Mucosa of descending colon (tissue), 3 donors: ENCODE measurements around the gene CACNA1C. TPM values are rescaled to one million over a fixed set of nuclear protein-coding genes. Genes with fewer than 3 reads are reported as not detected.

Experiments used
- ATAC-seq: fragments of 200-7000 bp; cut with Tn5 transposase; one replicate; pipeline ENCODE4 v1.9.1; 2020; ENCODE audit warnings: mild to moderate bottlenecking, moderate library complexity
- DNase-seq, 3 donors: peaks; one replicate each; pipeline ENCODE4 v3.0.0-alpha.2; 2020
- H3K36me3 ChIP-seq: fragments of 200-600 bp; one replicate; pipeline ENCODE4 v1.8.0; 2021; ENCODE audit warnings: low read depth, mild to moderate bottlenecking
- H3K4me1 ChIP-seq: fragments of 200-600 bp; one replicate; pipeline ENCODE4 v1.8.0; 2021; ENCODE audit warnings: low read depth, mild to moderate bottlenecking
- H3K4me3 ChIP-seq: fragments of 200-600 bp; one replicate; pipeline ENCODE4 v1.8.0; 2021; ENCODE audit warnings: mild to moderate bottlenecking
- H3K9me3 ChIP-seq: fragments of 200-600 bp; one replicate; pipeline ENCODE4 v1.8.0; 2021; ENCODE audit warnings: mild to moderate bottlenecking
- intact Hi-C, 2 donors: fragments of 100-400 bp; cut with DNase I in 1 of 2; cut with micrococcal nuclease in 1 of 2; formaldehyde crosslinking; loops; one replicate each; pipeline versions ENCODE4 v1.11.0 to v1.11.1; 2022; cut with DNase I, micrococcal nuclease
- total RNA-seq, 3 donors: library from RNA; stranded (reverse); fragmentation: NEBNext Ultra II Directional in 2 of 3; extraction: Animal tissue kit (Norgen Biotek cat#: 25700) in 2 of 3; gene quantifications; one replicate each; pipeline versions ENCODE4 v1.2.1 to v1.2.4, GENCODE V29; 2021 to 2023
- TF ChIP-seq, protein P1 (sequence below): fragments of 200-600 bp; IDR thresholded peaks from one replicate; pipeline ENCODE4 v1.8.0; 2022; ENCODE audit warnings: antibody characterized with exemption, mild to moderate bottlenecking
- donor health status: DM: no; HTN: no; CAD: no; lungs with moderate emphysema.
- donor health status: DM: no; HTN: no; CAD: no.
- donor health status: DM: no; HTN: yes; CAD: no.

The CACNA1C gene
- total RNA-seq, 3 donors from 2014 or later = 5.5 to 89.4 (median 9.2) TPM

DNA sequence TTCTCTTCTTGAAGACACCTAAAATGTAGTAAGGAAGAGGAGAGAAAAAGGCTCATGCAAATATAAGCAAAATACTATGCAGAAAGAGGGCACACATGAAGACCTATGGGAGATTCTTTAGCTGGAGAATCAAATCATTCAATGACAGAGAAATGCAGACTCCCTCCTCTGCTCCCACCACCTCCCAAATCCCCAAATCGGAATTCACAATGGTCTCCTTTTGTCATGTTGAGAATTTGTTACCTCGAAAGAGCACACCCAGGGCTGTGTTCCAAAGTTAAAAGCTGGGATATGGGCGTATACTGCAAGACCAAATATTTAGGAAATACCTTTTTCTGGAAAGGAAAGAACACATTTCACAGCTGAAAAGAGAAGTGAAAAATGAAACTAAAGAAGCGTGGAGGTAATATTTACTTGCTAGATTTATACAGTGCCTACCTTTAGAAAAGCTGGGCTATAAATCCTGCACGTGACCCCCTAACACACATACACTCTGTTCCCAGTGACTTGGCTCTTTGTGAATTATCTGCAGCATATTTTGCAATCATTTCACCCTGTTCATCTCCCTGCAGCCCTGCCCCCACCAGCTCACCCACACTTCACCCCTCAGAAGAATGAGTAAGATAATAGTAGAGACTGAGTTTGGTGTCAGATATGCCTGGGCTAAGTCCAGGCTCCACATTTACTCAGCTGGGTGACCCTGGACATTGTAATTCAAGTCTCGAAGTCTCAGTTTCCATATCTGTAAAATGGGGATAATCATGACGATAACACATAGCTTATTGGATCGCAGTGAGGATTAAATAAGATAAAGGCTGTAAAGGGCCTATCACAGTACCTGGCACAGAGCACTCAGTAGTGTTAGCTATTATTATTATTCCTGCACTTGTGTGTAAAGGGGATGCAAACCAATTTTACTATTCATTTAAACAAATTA, 2.9 kb upstream of the CACNA1C start:
- intact Hi-C loops = no loop called here
- Histone ChIP-seq H3K9me3 (no peaks in the 10 kb centered on the region), H3K36me3 (no peaks in the 10 kb centered on the region), H3K4me1 (peaks cover 9% of the 10 kb centered on the region), H3K4me3 (no peak overlapping the region)
- TF ChIP-seq, protein P1, sequence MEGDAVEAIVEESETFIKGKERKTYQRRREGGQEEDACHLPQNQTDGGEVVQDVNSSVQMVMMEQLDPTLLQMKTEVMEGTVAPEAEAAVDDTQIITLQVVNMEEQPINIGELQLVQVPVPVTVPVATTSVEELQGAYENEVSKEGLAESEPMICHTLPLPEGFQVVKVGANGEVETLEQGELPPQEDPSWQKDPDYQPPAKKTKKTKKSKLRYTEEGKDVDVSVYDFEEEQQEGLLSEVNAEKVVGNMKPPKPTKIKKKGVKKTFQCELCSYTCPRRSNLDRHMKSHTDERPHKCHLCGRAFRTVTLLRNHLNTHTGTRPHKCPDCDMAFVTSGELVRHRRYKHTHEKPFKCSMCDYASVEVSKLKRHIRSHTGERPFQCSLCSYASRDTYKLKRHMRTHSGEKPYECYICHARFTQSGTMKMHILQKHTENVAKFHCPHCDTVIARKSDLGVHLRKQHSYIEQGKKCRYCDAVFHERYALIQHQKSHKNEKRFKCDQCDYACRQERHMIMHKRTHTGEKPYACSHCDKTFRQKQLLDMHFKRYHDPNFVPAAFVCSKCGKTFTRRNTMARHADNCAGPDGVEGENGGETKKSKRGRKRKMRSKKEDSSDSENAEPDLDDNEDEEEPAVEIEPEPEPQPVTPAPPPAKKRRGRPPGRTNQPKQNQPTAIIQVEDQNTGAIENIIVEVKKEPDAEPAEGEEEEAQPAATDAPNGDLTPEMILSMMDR = no peak
- no peak for DNase-seq
- peak; percentile 44 for ATAC-seq

DNA sequence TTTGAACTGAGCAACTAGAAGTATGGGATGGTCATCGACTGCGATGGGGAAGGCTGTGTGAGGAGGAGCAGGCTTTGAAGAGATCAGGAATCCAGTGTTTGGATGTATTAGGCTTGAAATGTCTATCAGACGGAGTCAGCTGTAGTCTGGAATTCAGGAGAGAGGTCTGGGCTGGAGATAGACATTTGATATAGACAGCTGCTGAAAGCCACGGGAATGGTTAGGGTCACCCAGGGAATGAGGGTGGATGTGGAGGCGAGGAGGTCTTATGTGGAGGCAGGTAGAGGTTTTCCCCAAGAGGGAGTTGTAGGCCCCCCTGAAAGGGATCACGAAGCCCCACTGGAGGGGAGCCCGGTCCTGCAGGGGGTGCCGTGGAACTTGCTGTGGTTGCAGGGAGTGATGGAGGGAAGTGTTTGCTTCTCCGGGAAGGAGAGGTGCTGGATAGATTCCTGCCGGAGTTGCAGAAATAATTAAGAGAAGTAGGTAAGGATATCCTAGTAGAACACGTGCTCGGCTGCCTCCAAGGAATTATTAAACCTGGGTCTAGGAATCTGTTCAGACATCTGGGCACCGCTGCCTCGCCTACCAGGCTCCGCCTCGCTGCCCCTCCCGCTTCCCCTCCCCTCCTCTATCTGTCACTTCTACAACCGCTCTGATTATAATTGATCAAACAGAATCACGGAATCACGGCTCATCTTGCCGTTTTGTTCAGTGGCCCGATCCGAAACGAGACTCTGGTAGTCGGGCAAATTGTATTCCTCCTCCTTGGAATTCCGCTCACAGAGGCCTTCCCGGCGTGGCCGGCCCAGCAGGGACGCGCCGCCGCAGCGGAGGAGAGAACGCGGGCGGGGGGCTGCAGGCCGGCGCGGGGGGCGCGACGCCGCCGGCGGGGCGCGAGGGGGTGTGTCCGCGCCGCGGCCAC, 826 bp upstream of the CACNA1C start:
- TF ChIP-seq, protein P1 = no peak
- ATAC-seq (no peak), DNase-seq (no peak)
- H3K4me3 ChIP-seq = no peak overlapping the region
- intact Hi-C loops = no loop called here
- H3K9me3 ChIP-seq = no peaks in the 10 kb centered on the region
- peaks cover 9% of the 10 kb centered on the region for H3K4me1 ChIP-seq
- H3K36me3 ChIP-seq = no peaks in the 10 kb centered on the region

DNA sequence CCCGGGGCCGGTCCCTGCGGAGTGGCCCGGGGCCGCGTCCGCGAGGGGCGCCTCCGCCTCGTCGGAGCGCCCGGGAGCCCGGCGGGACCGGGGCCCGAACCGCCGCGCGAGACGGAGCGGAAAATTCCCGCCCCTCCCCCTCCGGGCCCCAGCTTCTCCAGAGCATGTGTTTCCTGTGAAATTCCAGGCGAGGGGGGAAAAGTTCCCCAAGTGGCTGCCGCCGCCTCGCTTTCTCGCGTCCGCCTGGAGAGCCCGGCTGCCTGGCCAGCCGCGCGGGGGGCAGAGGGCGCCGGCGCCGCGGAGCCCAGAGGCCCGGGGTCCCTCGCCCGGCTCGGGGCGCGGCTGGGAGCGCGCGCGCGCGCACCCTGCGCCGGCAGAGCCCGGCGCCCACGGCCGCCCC, 904 bp downstream of the CACNA1C start:
- H3K9me3 ChIP-seq = no peaks in the 10 kb centered on the region
- DNase-seq (no peak), ATAC-seq (no peak)
- no peak overlapping the region for H3K4me3 ChIP-seq
- H3K36me3 ChIP-seq = no peaks in the 10 kb centered on the region
- TF ChIP-seq, protein P1 = no peak
- H3K4me1 ChIP-seq = peaks cover 9% of the 10 kb centered on the region
- intact Hi-C loops = no loop called here

DNA sequence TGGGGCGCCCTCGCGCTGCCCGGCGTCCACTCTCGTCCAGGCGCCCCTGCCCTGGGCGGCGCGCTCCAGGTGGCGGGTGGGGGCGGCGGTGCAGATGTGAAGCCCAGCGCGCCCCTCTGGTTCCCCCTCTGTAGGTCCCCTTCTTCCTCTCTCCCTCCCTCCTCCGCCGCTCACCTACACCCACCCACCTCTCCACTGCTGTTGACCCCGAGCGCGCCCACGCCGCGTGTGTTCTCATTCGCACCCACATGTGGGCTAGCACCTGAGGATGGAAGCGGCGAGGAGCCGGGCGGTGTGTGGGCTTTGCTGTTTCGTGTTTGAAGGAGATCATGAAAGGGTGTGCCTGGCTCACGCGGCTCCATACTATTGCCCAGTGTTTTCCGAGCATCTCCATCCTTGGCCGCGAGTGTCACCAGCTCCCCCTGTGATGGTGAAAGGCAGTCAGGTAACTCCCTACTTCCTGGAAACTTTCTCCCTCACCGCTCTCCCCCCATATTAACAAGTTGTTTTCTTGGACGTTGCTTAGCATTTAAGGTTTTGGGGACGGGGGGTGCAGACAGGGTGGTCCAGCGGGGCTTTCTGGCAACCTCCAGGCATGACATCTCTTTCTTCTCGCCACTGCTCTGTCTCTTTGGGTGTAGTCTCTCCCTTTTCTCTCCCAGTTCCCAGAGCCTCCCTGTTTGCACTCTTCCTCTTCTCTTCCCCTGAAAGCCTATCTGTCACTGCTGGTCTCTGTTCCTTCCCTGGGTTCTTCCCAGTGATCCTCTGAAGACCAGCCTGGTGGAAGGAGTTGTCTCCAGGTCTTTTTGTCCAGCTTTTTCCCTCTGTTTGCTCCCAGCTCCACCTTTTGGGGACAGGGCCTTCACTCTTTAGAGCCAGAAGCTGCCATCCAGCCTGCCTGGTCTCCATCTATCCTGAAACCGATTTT, 1.6 kb downstream of the CACNA1C start:
- Histone ChIP-seq H3K4me1 (peaks cover 9% of the 10 kb centered on the region), H3K4me3 (no peak overlapping the region), H3K9me3 (no peaks in the 10 kb centered on the region), H3K36me3 (no peaks in the 10 kb centered on the region)
- TF ChIP-seq, protein P1 = no peak
- DNase-seq (no peak), ATAC-seq (no peak)
- intact Hi-C loops = no loop called here
